CD4-positive, alpha-beta T cell treated with Interferon alpha-2 for 1 hour (primary cell): ENCODE data around the gene SKI.

Experiments
- DNase-seq, 2 donors: peaks; one replicate each; pipeline ENCODE4 v3.0.0-alpha.2; 2020 to 2022

The SKI gene

DNA sequence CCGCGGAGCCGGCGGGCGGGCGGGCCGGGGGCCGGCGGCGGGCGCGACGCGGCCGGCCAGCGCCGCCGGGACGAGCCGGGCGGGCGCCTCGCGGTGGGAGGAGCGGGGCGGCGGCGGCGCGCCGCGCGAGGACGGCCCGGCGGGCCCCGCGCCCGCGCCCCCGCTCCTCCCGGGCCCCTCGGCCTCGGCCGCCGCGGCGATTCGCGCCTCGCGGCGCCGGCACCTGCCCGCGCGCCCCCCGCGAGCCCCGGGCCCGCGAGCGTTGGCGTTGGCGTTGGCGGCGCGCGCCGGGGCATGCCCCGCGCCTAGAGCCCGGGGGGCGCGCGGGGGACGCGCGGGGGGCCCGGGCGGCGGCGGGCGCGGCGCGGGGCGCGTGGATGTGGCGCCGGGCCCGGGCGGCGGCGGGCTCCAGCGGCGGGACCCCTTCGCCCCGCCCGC, at the start of gene SKI:
Gene SKI (plus strand): TSS at position 163 of the 438 bp plus-strand sequence. CDS start 448 bp downstream, outside the sequence.
- DNase-seq: no peak

GRCh38 chr1:2178875-2179274, 49.2 kb upstream of the SKI start:
- DNase-seq: no peak

- no peak for DNase-seq
Measured at GRCh38 chr1:2179283-2180013, 48.7 kb upstream of the SKI start.

- no peak for DNase-seq
Measured at GRCh38 chr1:2180297-2181245, 47.5 kb upstream of the SKI start.

- DNase-seq: no peak
Measured at GRCh38 chr1:2181271-2181670, 46.8 kb upstream of the SKI start.

GRCh38 chr1:2181752-2182151, 46.4 kb upstream of the SKI start:
- DNase-seq: no peak

DNA sequence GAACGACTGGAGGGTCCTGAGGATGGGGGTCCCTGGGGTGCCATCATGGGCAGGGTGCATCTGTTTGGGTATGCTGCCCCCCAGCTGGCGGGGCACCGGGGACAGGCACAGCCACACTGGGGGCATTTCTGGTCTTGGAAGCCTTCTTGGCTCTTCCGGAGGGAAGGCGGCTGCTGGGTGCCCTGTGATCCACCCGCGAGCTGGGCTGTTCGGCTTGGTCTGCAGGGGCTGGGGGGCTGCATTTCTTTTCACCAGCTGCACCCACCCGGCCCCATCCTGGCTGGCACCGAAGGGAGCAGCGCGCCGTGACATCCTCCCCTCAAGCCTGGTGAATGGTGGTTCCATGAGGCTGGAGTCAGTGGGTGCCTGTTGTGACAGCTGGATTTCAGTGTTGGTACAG, 45.7 kb upstream of the SKI start:
- no peak for DNase-seq

GRCh38 chr1:2183937-2184334, 44.2 kb upstream of the SKI start:
- no peak for DNase-seq

DNA sequence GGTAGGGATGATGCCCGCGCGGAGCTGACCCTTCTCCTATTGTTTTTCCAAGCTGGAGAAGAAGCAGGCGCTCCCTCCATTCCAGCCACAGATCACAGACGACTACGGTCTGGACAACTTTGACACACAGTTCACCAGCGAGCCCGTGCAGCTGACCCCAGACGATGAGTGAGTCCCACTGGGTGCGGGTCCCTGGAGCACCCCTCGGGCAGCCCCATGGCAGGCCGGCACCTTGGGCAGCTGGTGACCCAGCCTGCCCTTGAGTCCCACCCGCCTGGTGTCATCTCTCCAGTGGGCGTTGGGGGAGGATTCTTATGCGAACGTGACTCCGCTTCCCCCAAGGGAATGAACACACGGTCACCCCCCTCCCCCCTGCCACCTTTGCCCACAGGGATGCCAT, 43.6 kb upstream of the SKI start:
- DNase-seq: no peak

GRCh38 chr1:2184934-2185333, 43.2 kb upstream of the SKI start:
- DNase-seq: no peak

DNA sequence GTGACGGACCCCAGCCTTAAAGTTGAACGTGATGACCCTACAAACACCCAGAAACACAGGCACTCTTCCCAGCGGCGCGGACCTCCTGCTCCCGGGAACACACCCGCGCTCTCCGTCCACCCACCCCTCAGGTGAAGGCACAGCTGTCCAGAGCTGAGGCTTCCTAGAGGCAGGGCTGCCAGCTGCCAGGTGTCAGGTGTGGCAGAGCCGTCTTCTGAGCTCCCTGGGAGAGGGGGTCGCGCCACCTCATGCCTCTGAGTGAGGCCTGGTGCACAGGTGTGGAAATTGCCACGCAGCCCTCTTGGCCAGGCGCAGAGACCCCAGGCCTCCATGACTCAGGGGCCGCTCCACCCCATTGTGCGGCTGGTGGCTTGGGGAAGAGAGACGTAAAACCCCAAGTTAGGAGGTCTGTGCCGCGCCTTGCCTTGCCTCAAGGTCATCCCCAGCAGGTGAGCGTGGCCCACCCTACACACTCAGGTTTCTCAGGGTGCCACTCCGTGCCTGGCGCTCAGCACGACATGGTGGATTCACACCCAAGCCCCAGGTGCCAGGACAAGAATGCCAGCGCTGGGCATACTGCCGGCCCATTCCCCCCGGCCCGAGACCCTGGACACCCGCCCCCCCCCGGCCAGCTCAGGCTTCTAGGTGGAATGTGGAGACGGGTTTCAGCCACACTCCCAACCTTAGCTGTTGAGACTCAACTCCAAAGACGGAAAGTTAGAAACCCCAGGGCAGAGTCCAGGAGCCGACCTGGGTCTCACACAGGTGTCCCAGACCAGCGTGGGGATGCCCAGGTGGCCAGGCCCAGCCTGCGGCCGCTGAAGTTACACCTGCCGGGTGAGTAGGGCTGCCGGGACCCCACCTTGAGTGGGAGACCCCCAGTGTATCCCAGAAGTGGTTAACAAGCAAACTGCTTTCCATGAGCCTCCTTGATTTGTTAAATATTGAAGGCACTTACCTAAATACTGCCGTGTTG, 42.0 kb upstream of the SKI start:
- DNase-seq: no peak

GRCh38 chr1:2186901-2187300, 41.2 kb upstream of the SKI start:
- no peak for DNase-seq

DNA sequence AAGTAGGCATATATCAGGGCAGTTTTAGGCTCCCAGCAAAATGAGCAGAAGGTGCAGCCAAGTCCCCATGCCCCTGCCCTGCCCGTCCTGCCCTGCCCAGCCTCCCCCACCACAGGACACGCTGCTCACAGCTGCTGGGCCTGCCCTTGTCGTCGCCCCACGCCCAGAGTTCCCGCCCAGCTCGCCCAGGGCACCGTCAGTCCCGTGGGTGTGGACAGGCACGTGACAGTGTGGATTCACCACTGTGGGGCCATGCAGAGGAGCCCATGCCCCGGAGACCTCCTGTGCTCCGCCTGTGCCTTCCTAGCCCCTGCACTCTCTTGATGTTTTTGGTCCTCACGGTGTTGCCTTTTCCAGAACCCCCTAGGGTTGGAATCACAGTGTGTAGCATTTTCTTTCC, 40.5 kb upstream of the SKI start:
- DNase-seq: no peak

GRCh38 chr1:2188336-2188735, 39.8 kb upstream of the SKI start:
- DNase-seq: no peak

- peak; percentile 93 to 95 for DNase-seq
Measured at GRCh38 chr1:2189459-2190425, 38.4 kb upstream of the SKI start.

DNA sequence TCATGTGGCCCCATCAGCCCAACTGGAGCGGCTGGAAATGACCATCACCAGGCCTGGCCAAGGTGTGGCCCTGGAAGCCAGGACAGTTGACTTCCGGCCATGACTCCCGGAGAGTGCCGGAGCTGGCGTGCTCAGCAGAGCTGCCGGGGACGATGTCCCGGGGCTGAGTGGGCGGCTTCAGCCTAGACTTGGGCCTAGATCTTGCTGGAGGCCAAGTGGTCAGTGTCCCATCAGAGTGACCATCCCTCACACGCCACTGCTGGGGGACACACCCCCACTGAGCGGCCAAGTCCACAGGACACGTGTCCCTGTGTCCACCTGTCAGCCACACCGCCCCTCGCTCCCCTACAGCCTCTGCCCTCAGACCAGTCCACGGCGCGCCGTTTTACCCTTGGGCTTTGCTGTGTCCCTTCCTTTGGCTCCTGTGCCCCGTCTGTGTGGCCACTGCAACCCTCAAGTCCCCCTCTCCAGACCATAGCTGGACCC, 37.6 kb upstream of the SKI start:
- no peak for DNase-seq

GRCh38 chr1:2192031-2192995, 35.8 kb upstream of the SKI start:
- no peak for DNase-seq

DNA sequence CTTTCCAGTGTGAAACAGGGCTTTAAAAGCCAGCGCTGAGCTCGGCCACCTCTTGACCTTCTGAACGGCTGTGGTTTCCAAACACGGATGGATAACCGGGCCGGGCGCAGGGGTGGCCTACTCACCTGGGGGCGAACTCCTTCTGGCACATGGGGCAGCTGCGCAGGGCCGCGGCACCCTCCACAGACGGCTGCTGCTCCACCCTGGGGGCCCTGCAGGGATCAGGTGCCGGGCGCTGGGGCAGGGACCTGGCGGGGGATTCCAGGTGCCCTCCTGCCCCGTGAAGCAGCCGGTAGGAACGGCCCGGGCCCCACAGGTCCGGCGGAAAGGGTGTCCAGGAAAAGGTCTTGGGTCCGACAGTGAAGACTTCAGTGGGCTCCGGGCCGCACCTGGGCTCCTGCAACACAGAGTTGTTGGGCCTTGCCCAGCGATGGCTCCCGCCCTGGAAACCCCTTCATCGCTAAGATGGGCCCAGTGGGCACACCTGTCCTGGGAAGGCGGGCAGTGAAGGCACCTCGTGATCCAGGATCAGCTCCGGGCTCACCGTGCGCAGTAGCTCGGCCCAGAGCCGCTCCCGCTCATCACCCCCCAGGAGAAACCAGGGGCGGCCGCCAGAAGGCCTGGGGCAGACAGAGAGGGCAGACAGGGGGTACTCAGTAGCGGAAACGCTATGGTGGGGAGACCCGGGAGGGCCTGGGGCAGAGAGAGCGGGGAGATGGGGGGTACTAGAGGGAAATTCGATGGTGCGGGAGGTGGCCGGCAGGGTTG, 34.4 kb upstream of the SKI start:
- DNase-seq: no peak

GRCh38 chr1:2194319-2194897, 33.7 kb upstream of the SKI start, which contains the start of gene FAAP20:
Gene FAAP20, minus strand, starts transcription at chr1:2194772. Its CDS starts 23 bp downstream, at chr1:2194749.
- DNase-seq: peak; percentile 75 to 86
